GM19372 (cell line): ENCODE measurements around the gene SLC12A3.

Experiments
- ATAC-seq: cut with Tn5 transposase; IDR thresholded peaks from one replicate; pipeline ENCODE4 v1.9.1; 2021; ENCODE audit warnings: mild to moderate bottlenecking, low read depth, moderate library complexity; ENCODE audit not compliant: unreplicated experiment

Gene SLC12A3

GRCh38 chr16:56864960-56865359 is at the start of gene SLC12A3:
Gene SLC12A3 (plus strand): TSS chr16:56865207. CDS start chr16:56865236, 29 bp downstream.
- ATAC-seq = no peak

DNA sequence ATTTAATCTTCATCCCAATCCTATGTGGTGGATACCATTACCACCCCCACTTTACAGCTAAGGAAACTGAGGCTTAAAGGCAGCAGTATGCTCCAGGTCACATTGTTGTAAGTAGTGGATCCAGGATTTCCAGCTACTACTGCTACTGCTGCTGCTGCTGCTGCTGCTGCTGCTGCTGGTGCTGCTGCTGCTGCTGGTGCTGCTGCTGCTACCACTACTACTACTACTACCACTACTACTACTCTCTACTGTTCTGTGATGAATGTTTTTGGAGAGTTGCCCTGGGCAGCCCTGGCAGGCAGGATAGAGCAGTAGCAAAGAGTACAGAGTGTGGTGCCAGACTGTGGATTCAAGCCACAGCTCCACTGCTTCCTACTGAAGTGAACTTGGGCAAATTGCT is 49.3 kb upstream of the SLC12A3 start:
- no peak for ATAC-seq

- no peak for ATAC-seq
These were observed 48.0 kb upstream of the SLC12A3 start for GRCh38 chr16:56817056-56817455.

GRCh38 chr16:56817938-56818337 is 47.1 kb upstream of the SLC12A3 start:
- ATAC-seq = no peak

GRCh38 chr16:56823081-56823733 is 41.8 kb upstream of the SLC12A3 start:
- ATAC-seq = no peak

DNA sequence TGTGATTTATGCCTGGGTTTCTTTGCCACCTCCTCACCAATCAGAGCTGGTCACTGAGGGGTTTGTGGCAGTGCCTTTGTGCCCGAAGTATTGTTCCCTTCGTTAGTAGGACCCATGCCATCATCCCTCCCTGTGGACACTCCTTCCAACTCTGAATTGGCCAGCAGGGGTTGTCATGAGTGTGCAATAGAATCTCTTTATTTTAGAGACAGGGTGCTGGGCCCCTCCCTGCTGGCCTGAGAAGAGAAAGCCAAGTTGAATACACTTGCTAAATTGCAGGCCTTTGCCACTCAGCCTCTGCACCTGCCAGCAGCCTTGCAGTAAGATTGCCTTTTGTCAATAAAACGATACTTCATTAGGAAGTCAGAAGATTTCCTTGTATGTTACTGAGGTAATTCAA is 40.7 kb upstream of the SLC12A3 start:
- ATAC-seq = no peak

DNA sequence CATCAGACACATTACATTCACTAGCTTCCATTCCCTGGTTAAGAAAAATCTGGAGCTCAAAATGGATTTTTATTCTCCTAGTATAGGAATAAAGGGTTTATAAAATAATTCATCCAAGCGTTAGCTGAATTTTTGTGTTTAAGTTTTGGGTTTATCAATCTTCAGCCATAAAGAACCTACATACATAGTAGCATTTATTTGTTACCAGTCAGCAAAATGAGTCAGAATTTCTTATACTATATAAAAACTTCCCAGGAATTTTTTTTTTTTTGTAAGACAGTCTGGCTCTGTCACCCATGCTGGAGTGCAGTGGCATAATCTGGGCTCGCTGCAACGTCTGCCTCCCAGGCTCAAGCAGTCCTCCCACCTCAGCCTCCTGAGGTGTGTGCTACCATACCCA is 40.2 kb upstream of the SLC12A3 start:
- ATAC-seq = no peak

GRCh38 chr16:56825826-56826225 is 39.2 kb upstream of the SLC12A3 start:
- no peak for ATAC-seq

DNA sequence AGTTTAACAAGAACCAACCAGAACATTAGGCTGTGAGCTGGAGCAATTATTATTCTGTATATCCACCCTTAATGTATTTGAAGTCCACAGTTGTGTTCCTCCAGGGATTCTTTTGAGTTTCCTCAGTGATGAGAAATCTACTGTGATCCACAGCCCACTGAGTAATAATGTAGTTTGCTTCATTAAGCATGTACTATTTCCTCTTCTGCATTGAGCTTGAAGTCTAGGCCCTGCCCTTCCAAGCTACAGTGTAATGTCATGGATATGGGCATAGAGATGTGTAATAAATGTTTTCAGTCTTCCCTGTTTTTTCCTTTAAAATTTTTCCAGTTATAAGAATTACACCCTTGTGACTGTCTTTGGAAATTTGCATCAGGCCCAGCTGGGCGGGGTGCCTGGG is 36.4 kb upstream of the SLC12A3 start:
- ATAC-seq = no peak

DNA sequence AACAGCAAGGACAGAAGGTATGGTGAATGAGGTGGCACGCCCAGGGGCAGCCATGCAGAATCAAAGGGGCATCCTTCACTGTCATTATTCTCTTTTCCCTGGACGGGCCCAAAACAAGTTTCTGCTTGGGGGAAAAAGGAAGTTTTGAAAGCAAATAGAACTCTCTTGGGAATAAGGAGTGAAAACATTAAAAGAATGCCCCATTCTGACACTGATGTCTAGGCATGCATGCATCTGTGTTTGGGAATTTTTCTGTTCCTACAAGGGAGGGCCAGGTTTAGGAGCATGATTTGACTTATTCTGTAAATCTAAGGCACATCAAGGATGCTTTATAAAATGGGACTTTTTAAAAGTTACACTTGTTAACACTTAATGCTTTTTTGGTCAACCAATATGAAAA is 34.3 kb upstream of the SLC12A3 start:
- ATAC-seq = no peak

- no peak for ATAC-seq
These were observed 32.2 kb upstream of the SLC12A3 start for GRCh38 chr16:56832768-56833167.

GRCh38 chr16:56833243-56833970 is 31.6 kb upstream of the SLC12A3 start:
- no peak for ATAC-seq

DNA sequence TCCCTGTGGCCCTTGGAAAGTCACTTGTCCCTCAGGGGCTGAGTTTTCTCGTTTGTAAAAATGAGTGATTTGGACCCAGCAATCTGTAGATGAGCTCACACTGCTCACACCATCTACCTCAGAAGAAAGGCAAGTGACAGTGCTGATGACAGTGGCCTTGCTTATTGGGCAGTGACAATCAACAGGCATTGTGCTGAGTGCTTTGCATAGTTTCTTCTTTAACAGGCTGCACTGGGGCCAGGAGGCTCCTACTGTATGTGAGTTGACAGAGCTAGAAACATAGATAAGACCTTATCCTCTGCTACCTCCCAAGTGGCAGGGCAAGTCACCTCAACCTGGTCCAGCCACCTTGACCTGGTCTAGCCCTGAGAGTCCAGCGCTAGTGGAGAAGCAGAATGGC is 29.7 kb upstream of the SLC12A3 start:
- no peak for ATAC-seq

DNA sequence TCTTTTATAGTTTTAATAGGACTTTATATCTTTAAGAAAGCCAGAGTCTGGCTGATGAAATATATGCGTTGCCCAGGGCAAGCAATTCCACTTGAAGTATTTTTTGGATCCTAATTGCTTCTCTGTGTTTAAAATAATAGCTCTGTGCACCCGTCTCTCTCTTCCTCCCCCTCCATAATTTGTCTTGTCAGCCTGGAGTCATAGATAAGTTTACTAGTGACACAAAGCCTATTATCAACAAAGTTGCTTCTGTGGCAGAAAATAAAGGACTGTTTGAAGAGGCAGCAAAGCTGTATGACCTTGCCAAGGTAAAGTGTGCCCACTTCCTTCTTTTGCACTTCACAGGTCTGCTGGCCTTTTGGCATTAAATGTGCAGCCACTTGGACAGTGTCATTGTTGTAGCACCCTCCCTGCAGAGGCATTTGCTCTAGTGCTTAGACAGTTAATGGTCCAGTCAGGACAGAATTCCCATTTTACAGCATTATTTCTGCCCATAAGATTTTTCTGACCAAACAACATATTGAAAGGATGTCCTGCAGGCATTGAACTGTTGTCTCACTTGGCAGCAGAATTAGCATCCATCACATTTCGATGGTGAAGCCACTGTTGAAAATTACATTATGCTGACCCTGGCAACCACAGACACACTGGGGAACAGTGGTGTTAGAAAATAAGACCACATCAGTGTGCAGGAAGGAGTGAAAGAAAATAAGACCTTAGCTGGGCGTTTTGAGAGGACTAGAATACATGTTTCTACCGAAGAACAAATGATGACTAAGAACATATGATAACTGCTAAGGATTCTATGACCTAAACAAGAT is 28.4 kb upstream of the SLC12A3 start:
- ATAC-seq = no peak

- no peak for ATAC-seq
These were observed 26.2 kb upstream of the SLC12A3 start for GRCh38 chr16:56838622-56839337.

DNA sequence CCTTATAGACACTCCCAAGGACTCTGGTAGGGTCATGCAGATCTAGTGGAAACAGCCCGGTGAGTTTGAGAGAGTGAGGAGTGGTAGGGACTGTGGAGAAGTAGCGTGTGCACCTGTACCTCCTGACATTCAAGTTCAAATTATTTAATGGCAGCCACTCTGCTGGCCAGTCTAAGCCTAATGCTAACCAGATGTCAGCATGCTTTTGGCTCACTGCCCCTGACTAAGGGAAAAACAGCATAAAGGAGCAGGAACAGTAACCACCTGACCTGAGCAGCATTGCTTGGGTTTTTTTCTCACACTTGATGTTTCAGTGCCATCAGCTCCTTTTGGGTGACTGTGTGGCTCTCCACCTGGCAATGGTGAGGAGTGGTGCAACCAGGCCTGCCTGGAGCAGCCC is 23.8 kb upstream of the SLC12A3 start:
- ATAC-seq = no peak

DNA sequence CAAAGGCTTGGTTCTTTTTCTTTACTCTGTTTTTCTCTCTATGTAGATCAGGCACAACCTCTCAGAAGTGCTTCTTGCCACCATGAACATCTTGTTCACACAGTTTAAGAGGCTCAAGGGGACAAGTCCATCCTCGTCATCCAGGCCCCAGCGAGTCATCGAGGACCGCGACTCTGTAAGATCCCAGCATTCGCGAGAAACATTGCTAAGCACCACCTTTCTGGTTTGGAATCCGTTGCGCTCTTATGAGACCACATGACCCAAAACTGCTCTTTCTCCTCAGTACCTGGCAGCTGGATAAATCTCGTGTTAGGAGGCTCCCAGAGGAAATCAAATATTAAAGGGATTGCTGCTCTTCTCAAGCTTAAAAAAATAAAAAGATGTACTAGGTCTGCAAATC is 23.3 kb upstream of the SLC12A3 start:
- ATAC-seq = no peak

DNA sequence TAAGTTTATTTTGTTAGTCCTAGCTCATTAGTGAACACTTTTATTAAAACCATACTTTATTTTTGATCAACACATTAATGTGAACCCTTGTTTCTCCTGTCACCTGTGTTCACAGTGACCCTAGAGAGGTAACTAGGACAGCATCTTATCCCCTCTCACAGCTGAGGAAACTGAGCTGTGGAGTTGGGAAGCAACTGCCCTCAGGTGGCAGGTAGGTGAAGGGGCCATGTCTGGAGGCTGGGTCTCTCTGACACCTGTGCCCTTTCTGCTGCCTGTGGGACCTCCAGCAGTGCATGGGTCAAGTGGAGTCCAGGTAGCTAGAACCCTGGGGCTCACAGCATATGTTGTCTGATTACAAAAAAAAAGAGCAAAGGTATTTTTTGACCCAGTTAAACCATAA is 22.9 kb upstream of the SLC12A3 start:
- ATAC-seq = no peak

- ATAC-seq = no peak
These were observed 21.0 kb upstream of the SLC12A3 start for GRCh38 chr16:56844056-56844455.

DNA sequence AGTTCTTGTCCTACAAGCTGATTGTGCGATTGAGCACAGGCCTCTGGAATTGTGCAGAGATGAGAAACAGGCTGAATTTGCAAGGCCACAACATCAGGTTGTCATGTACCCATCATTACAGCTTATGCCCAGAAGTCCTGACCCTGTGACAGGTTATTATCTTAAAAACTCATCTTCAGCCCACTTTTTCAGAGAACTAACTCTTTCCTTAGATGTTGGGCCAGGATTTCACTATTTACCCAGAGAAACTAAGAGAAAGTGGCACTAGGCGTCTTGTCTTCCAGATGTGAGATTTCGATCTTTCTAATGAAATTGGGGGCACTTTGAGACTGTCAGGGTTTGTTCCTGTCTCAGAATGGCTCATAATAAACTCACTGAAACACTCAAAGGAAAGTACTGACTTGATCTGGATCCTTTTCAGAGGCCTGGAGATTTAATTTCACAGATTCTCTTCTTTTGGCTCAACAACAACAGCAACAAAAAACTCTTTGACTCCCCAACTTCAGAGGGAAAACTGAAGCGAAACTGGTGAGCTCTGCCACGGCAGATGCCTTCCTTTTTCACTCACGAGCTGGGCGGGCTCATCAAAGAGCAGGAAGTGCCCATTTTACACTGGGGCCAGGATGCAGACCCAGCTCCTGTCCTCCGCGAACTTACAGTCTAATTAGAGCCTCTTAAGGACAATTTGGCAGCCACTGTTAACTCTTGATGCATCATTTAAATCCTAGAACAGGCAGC is 17.7 kb upstream of the SLC12A3 start:
- ATAC-seq = no peak
